GM12878 (cell line): ENCODE measurements around the gene CHCHD1. TPM values are rescaled to one million over a fixed set of nuclear protein-coding genes. Genes with fewer than 3 reads are reported as not detected.

Experiments
- ATAC-seq: fragments of 200-7000 bp; cut with Tn5 transposase; 3 replicates; pipeline ENCODE4 v1.9.1; 2020; ENCODE audit warnings: mild to moderate bottlenecking, moderate library complexity
- BruUV-seq: library from RNA; stranded (reverse); fragments of 400-500 nt; replicated peaks from 2 replicates; lab custom pipeline; 2021; lab: Mats Ljungman, UMichigan
- CTCF ChIA-PET: fragments of 300-600 bp; sonication (Branson Sonifier 250); formaldehyde crosslinking; extraction: SDS; loops from one replicate; lab custom pipeline; 2021; ENCODE audit warnings: inconsistent platforms; lab: Yijun Ruan, JAX
- POLR2A ChIA-PET: fragments of 350-600 bp; formaldehyde crosslinking; extraction: SDS; loops from one replicate; lab custom pipeline; 2021; ENCODE audit warnings: inconsistent platforms; lab: Charles Lee
- RAD21 ChIA-PET: fragments of 300-600 bp; sonication (Branson Sonifier 250); formaldehyde crosslinking; loops from one replicate; lab custom pipeline; 2023; ENCODE audit warnings: antibody characterized with exemption; ENCODE audit not compliant: unreplicated experiment; lab: Charles Lee
- SMC1A ChIA-PET: fragments of 300-600 bp; sonication (Branson Sonifier 250); formaldehyde crosslinking; loops from one replicate; lab custom pipeline; 2023; ENCODE audit not compliant: unreplicated experiment, uncharacterized antibody; lab: Charles Lee
- DNase-seq: peaks from one replicate; pipeline ENCODE4 v3.0.0-alpha.2; 2011; ENCODE audit warnings: low read depth, low spot score
- FAIRE-seq: peaks from 3 replicates; lab custom pipeline; 2011; peaks lifted over from hg19 to GRCh38; lab: Jason Lieb, UNC
- H2AFZ ChIP-seq: 2 replicates; pipeline ENCODE4 v1.6.0; 2011; ENCODE audit warnings: low read depth, low read length, control low read depth; ENCODE audit not compliant: control insufficient read depth
- H3K27ac ChIP-seq: 2 replicates; pipeline ENCODE4 v1.5.1; 2011; ENCODE audit warnings: control low read depth; ENCODE audit not compliant: control insufficient read depth, insufficient read depth
- H3K27me3 ChIP-seq, 2 experiments: replicated peaks in 1 of 2; 2 replicates each; pipeline versions ENCODE4 v1.6.0 to v1.6.1; 2011; ENCODE audit warnings: low read length in 1 of 2; ENCODE audit not compliant: control insufficient read depth in 2 of 2, insufficient read depth in 2 of 2
- H3K36me3 ChIP-seq, 2 experiments: 2 replicates each; pipeline ENCODE4 v1.5.1; 2011; ENCODE audit warnings: low read length in 1 of 2; ENCODE audit not compliant: control insufficient read depth in 2 of 2, insufficient read depth in 2 of 2
- H3K4me1 ChIP-seq: 2 replicates; pipeline ENCODE4 v1.6.1; 2011; ENCODE audit warnings: mild to moderate bottlenecking, low read length, moderate library complexity, mixed read lengths; ENCODE audit not compliant: control insufficient read depth, insufficient read depth
- H3K4me2 ChIP-seq: 2 replicates; pipeline ENCODE4 v1.6.0; 2011; ENCODE audit warnings: control low read depth; ENCODE audit not compliant: control insufficient read depth, insufficient read depth
- H3K4me3 ChIP-seq: fragments of 200-600 bp; sonication (generic); 2 replicates; pipeline ENCODE4 v1.5.1; 2016
- H3K79me2 ChIP-seq: 2 replicates; pipeline ENCODE4 v1.6.0; 2011; ENCODE audit warnings: low read length; ENCODE audit not compliant: control insufficient read depth, insufficient read depth
- H3K9ac ChIP-seq: 2 replicates; pipeline ENCODE4 v1.8.0; 2011; ENCODE audit warnings: low read length, control low read depth, mixed read lengths; ENCODE audit not compliant: control insufficient read depth, insufficient read depth
- H3K9me3 ChIP-seq: replicated peaks from 3 replicates; pipeline ENCODE4 v1.5.1; 2011; ENCODE audit warnings: mild to moderate bottlenecking, low read length; ENCODE audit not compliant: control insufficient read depth, insufficient read depth
- H4K20me1 ChIP-seq: 2 replicates; pipeline ENCODE4 v1.6.0; 2011; ENCODE audit not compliant: control insufficient read depth, insufficient read depth
- DPF2 ChIP-seq: fragments of 450-650 bp; IDR thresholded peaks from 2 replicates; pipeline ENCODE4 v1.6.1; 2017; ENCODE audit warnings: mild to moderate bottlenecking
- ELK1 ChIP-seq: IDR thresholded peaks from 2 replicates; pipeline ENCODE4 v1.6.1; 2012; ENCODE audit warnings: low read depth, low read length, improper control_type of control experiment
- EP300 ChIP-seq, 2 experiments: fragments of 150-350 bp in 1 of 2; IDR thresholded peaks; 2 replicates each; pipeline ENCODE4 v1.6.1; 2011 to 2012; ENCODE audit warnings: low read depth in 2 of 2, low read length in 2 of 2, borderline replicate concordance in 1 of 2, improper control_type of control experiment in 1 of 2, inconsistent platforms in 1 of 2; ENCODE audit not compliant: control insufficient read depth in 1 of 2
- EZH2 ChIP-seq: IDR thresholded peaks from 2 replicates; pipeline ENCODE4 v1.6.1; 2012; ENCODE audit warnings: low read depth, mild to moderate bottlenecking, control low read depth, inconsistent platforms, low read length, borderline replicate concordance; ENCODE audit not compliant: control insufficient read depth
- FOS ChIP-seq: IDR thresholded peaks from 3 replicates; pipeline ENCODE4 v1.6.1; 2011; ENCODE audit warnings: borderline replicate concordance; ENCODE audit not compliant: insufficient read length; ENCODE audit errors: extremely low read depth
- GABPA ChIP-seq: IDR thresholded peaks from 2 replicates; pipeline ENCODE4 v1.6.1; 2014; ENCODE audit warnings: antibody characterized with exemption, low read depth, mild to moderate bottlenecking, inconsistent platforms
- HDAC2 ChIP-seq: fragments of 200-600 bp; sonication (generic); IDR thresholded peaks from 2 replicates; pipeline ENCODE4 v1.6.1; 2017
- HDAC6 ChIP-seq: fragments of 200-600 bp; sonication (generic); IDR thresholded peaks from one replicate; pipeline ENCODE4 v1.8.0; 2017; ENCODE audit warnings: antibody characterized with exemption; ENCODE audit not compliant: unreplicated experiment
- HSF1 ChIP-seq: fragments of 150-350 bp; IDR thresholded peaks from 2 replicates; pipeline ENCODE4 v1.6.1; 2014; ENCODE audit warnings: mild to moderate bottlenecking, low read depth, low read length
- LARP7 ChIP-seq: fragments of 450-650 bp; IDR thresholded peaks from 2 replicates; pipeline ENCODE4 v1.6.1; 2017; ENCODE audit warnings: mild to moderate bottlenecking
- MAX ChIP-seq: IDR thresholded peaks from 2 replicates; pipeline ENCODE4 v1.6.1; 2012; ENCODE audit warnings: low read depth, low read length, improper control_type of control experiment
- MTA2 ChIP-seq: fragments of 450-650 bp; IDR thresholded peaks from 2 replicates; pipeline ENCODE4 v1.6.1; 2016; ENCODE audit warnings: low read depth, mild to moderate bottlenecking, moderate library complexity
- NR2F1 ChIP-seq: fragments of 450-650 bp; conservative IDR thresholded peaks from 2 replicates; pipeline ENCODE4 v1.6.1; 2017; ENCODE audit warnings: mild to moderate bottlenecking
- SREBF2 ChIP-seq: IDR thresholded peaks from 2 replicates; pipeline ENCODE4 v1.6.1; 2012; ENCODE audit warnings: mild to moderate bottlenecking, low read length
- SRF ChIP-seq, 2 experiments: IDR thresholded peaks; 2 replicates each; pipeline ENCODE4 v1.6.1; 2011; ENCODE audit warnings: low read depth in 2 of 2, low read length in 2 of 2, mild to moderate bottlenecking in 1 of 2, moderate library complexity in 1 of 2
- ZNF384 ChIP-seq: IDR thresholded peaks from 2 replicates; pipeline ENCODE4 v1.6.1; 2012; ENCODE audit warnings: low read depth, mild to moderate bottlenecking, low read length, improper control_type of control experiment, borderline replicate concordance
- WGBS: methylation state at CpG from one replicate; pipeline ENCODE4 v1.1.6; 2016; ENCODE audit warnings: low lambda C conversion rate; ENCODE audit not compliant: insufficient replicate concordance, insufficient coverage; ENCODE audit errors: missing lambda C conversion rate; 5-methylcytosine and 5-hydroxymethylcytosine counted together
- in situ Hi-C: fragments of 300-500 bp; cut with MboI; formaldehyde crosslinking; loops from 9 replicates; pipeline ENCODE4 v1.14.3; 2018; ENCODE audit warnings: mixed read lengths
- intact Hi-C: fragments of 100-400 bp; cut with micrococcal nuclease; formaldehyde crosslinking; loops from one replicate; pipeline ENCODE4 v1.14.2; 2022; ENCODE audit not compliant: unreplicated experiment
- polyA plus RNA-seq, 11 experiments: library from polyadenylated mRNA; depleted of rRNA in 4 of 11; unstranded in 6 of 11; stranded (reverse) in 5 of 11; fragments of >200 nt; fragmentation: Nextera tagmentation in 4 of 11; fragmentation: Illumina TruSeq in 1 of 11; extraction: Ambion mirVana in 4 of 11; extraction: Trizol in 1 of 11; gene quantifications; 1 replicate in 1 of 11; 2 replicates in 10 of 11; pipeline versions ENCODE4 v1.2.1 to v1.2.3, GENCODE V29; 2011 to 2016; ENCODE audit warnings: inconsistent platforms in 2 of 11, missing spikeins in 2 of 11, low read depth in 1 of 11
- total RNA-seq, 4 experiments: library from RNA; depleted of rRNA in 3 of 4; stranded (reverse); fragments of >200 nt in 3 of 4; fragmentation: Illumina TruSeq in 1 of 4; extraction: Trizol in 1 of 4; gene quantifications; 2 replicates each; pipeline versions ENCODE4 v1.2.1 to v1.2.3, GENCODE V29; 2013 to 2021
- TF ChIP-seq, protein P1 (sequence below): fragments of 150-350 bp; IDR thresholded peaks from 2 replicates; pipeline ENCODE4 v1.6.1; 2016; ENCODE audit warnings: low read depth, low read length
- TF ChIP-seq, protein P2 (sequence below): fragments of 450-650 bp; IDR thresholded peaks from 2 replicates; pipeline ENCODE4 v1.6.1; 2016; ENCODE audit warnings: mild to moderate bottlenecking

CHCHD1 gene
- total and polyA plus RNA-seq, 10 of the 15 experiments (the other 5 are each of a cell fraction or from before 2014, with no cell fraction given): 35.0 to 132 (median 70.0) TPM

- Histone ChIP-seq H3K4me3 (no peak overlapping the region), H3K9ac (no peak overlapping the region), H3K4me1 (no peaks in the 10 kb centered on the region), H3K27ac (no peak overlapping the region), H3K79me2 (no peaks in the 10 kb centered on the region), H3K4me2 (no peak overlapping the region), H4K20me1 (no peaks in the 10 kb centered on the region), H3K27me3 (no peaks in the 10 kb centered on the region), H2AFZ (no peak overlapping the region)
- DNase-seq: no peak
- ChIA-PET RAD21 (interaction anchor here (1.6 kb wide), 1 partner anchor 61 kb away, joined by 3 read pairs; no protein-coding TSS in a partner anchor), SMC1A (no interaction called here), POLR2A (interaction anchor here (0.6 kb wide), 1 partner anchor 1270 kb away, joined by 3 read pairs; no protein-coding TSS in a partner anchor)
- 88% methylated on average over 5 of the region's 5 CpGs for WGBS
- no TSS peak for BruUV-seq
- in situ Hi-C loops: no loop called here
- no peak for TF ChIP-seq NR2F1
- TF ChIP-seq MAX: no peak
- TF ChIP-seq EP300 (IDR thresholded peaks at IDR 0.05; ENCODE audit: borderline replicate concordance in 1 of 2, control insufficient read depth in 1 of 2, low read depth in 2 of 2, low read length in 2 of 2): no peak
- TF ChIP-seq LARP7: no peak
- TF ChIP-seq EZH2: no peak
- TF ChIP-seq GABPA: no peak
- TF ChIP-seq ELK1: no peak
- TF ChIP-seq DPF2: no peak
- no peak for TF ChIP-seq FOS
- no peak for TF ChIP-seq ZNF384
- no peak for TF ChIP-seq HDAC2
- no peak for TF ChIP-seq HSF1
- no peak for TF ChIP-seq SREBF2
- no peak for TF ChIP-seq HDAC6
- TF ChIP-seq, protein P1, sequence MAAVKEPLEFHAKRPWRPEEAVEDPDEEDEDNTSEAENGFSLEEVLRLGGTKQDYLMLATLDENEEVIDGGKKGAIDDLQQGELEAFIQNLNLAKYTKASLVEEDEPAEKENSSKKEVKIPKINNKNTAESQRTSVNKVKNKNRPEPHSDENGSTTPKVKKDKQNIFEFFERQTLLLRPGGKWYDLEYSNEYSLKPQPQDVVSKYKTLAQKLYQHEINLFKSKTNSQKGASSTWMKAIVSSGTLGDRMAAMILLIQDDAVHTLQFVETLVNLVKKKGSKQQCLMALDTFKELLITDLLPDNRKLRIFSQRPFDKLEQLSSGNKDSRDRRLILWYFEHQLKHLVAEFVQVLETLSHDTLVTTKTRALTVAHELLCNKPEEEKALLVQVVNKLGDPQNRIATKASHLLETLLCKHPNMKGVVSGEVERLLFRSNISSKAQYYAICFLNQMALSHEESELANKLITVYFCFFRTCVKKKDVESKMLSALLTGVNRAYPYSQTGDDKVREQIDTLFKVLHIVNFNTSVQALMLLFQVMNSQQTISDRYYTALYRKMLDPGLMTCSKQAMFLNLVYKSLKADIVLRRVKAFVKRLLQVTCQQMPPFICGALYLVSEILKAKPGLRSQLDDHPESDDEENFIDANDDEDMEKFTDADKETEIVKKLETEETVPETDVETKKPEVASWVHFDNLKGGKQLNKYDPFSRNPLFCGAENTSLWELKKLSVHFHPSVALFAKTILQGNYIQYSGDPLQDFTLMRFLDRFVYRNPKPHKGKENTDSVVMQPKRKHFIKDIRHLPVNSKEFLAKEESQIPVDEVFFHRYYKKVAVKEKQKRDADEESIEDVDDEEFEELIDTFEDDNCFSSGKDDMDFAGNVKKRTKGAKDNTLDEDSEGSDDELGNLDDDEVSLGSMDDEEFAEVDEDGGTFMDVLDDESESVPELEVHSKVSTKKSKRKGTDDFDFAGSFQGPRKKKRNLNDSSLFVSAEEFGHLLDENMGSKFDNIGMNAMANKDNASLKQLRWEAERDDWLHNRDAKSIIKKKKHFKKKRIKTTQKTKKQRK: no peak
- TF ChIP-seq, protein P2, sequence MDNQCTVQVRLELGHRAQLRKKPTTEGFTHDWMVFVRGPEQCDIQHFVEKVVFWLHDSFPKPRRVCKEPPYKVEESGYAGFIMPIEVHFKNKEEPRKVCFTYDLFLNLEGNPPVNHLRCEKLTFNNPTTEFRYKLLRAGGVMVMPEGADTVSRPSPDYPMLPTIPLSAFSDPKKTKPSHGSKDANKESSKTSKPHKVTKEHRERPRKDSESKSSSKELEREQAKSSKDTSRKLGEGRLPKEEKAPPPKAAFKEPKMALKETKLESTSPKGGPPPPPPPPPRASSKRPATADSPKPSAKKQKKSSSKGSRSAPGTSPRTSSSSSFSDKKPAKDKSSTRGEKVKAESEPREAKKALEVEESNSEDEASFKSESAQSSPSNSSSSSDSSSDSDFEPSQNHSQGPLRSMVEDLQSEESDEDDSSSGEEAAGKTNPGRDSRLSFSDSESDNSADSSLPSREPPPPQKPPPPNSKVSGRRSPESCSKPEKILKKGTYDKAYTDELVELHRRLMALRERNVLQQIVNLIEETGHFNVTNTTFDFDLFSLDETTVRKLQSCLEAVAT: no peak
- no peak for TF ChIP-seq SRF (IDR thresholded peaks at IDR 0.05; ENCODE audit: low read depth in 2 of 2, low read length in 2 of 2)
- TF ChIP-seq MTA2: no peak
- TF ChIP-seq, all 136 proteins: peak for 0
- ATAC-seq: no peak
- Histone ChIP-seq H3K36me3 (peaks cover 6 to 7% of the 10 kb centered on the region in 2 experiments), H3K9me3 (no peaks in the 10 kb centered on the region)
- no peak for FAIRE-seq
- intact Hi-C loops: no loop called here
- CTCF ChIA-PET: interaction anchor here (0.6 to 0.8 kb wide), 2 partner anchors 263 to 498 kb away, joined by 3 read pairs; no protein-coding TSS in a partner anchor
Observed at GRCh38 chr10:73819081-73819480, 37.2 kb downstream of the CHCHD1 start.
